Spinal cord (tissue), 10 donors: ENCODE data around the gene LANCL2. TPM values are rescaled to one million over a fixed set of nuclear protein-coding genes. Genes with fewer than 3 reads are reported as not detected.
A peak's percentile ranks its signal among the peaks of the same experiment; 100 is the strongest.

Experiments used
- DNase-seq, 6 donors: peaks; one replicate each; pipeline versions ENCODE4 v3.0.0 to v3.0.0-alpha.2; 2013 to 2015; ENCODE audit warnings: low spot score in 6 of 6, low read depth in 4 of 6
- H3K27ac ChIP-seq: one replicate; pipeline ENCODE4 v1.5.1; 2013; ENCODE audit warnings: low read depth, low read length, control low read depth
- H3K27me3 ChIP-seq: one replicate; pipeline ENCODE4 v1.6.1; 2013; ENCODE audit warnings: low read length; ENCODE audit not compliant: control insufficient read depth, insufficient read depth
- H3K36me3 ChIP-seq: one replicate; pipeline ENCODE4 v1.6.1; 2013; ENCODE audit warnings: low read length; ENCODE audit not compliant: control insufficient read depth, insufficient read depth
- H3K4me1 ChIP-seq: one replicate; pipeline ENCODE4 v1.6.1; 2013; ENCODE audit warnings: low read length; ENCODE audit not compliant: control insufficient read depth, insufficient read depth
- H3K4me3 ChIP-seq: one replicate; pipeline ENCODE4 v1.5.1; 2013; ENCODE audit warnings: low read depth, low read length, control low read depth
- H3K9me3 ChIP-seq: one replicate; pipeline ENCODE4 v1.6.1; 2013; ENCODE audit warnings: low read length; ENCODE audit not compliant: control insufficient read depth, insufficient read depth
- WGBS: methylation state at CpG from one replicate; pipeline ENCODE4 v1.1.5; 2013; ENCODE audit warnings: missing lambda C conversion rate; ENCODE audit not compliant: insufficient coverage; 5-methylcytosine and 5-hydroxymethylcytosine counted together
- polyA plus RNA-seq, 2 donors: library from polyadenylated mRNA; unstranded; fragments of 120-200 nt; gene quantifications; one replicate each; pipeline ENCODE4 v1.2.1, GENCODE V29; 2013; ENCODE audit not compliant: insufficient read length in 2 of 2
- total RNA-seq, 2 donors: library from RNA; depleted of rRNA in 1 of 2; stranded (reverse); fragments of 120-200 nt in 1 of 2; fragments of >200 nt in 1 of 2; gene quantifications; one replicate each; pipeline versions ENCODE4 v1.2.3 to v1.2.4, GENCODE V29; 2013 to 2014
- donor health status: healthy.

Gene LANCL2
- total and polyA plus RNA-seq, 4 donors: 33.4 to 67.1 (median 50.5) TPM

DNA sequence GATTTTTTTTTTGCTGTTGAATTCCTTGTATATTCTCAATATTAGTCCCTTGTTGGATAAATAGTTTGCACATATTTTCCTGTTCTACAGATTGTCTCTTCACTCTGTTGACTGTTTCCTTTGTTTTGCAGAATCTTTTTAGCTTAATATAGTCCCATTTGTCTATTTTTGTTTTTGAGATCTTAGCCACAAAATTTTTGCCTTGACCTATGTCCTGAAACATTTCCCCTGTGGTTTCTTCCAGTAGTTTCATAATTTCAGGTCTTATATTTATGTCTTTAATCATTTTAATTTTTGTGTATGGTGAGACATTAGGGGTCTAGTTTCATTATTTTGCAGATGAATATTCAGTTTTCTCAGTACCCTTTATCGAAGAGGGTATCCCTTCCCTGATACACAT is 92.7 kb downstream of the LANCL2 start:
- DNase-seq: no peak
- no peak overlapping the region for H3K27ac ChIP-seq
- H3K9me3 ChIP-seq: peaks cover 3% of the 10 kb centered on the region
- WGBS: no CpG with 5 or more reads among the region's 1 CpG
- H3K4me1 ChIP-seq: no peaks in the 10 kb centered on the region
- H3K36me3 ChIP-seq: no peaks in the 10 kb centered on the region
- H3K4me3 ChIP-seq: no peak overlapping the region
- no peaks in the 10 kb centered on the region for H3K27me3 ChIP-seq

DNA sequence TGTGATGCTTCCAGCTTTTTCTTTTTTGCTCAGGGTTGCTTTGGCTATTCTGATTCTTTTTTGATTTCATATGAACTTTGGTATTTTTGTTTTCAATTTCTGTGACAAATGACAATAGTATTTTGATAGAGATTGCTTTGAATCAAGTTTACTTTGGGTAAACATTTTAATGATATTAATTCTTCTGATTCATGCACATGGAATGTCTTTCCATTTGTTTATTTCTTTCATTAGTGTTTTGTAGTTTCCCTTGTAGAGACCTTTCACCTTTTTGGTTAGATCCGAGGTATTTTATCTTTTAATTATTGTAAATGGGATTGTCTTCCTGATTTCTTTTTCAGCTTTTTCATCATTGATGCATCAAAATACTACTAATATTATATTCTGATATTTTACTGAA is 93.2 kb downstream of the LANCL2 start:
- Histone ChIP-seq H3K27me3 (no peaks in the 10 kb centered on the region), H3K9me3 (peaks cover 3% of the 10 kb centered on the region), H3K4me1 (no peaks in the 10 kb centered on the region), H3K36me3 (peaks cover under 1% of the 10 kb centered on the region), H3K4me3 (no peak overlapping the region), H3K27ac (no peak overlapping the region)
- DNase-seq: no peak
- WGBS: no CpG with 5 or more reads among the region's 1 CpG

DNA sequence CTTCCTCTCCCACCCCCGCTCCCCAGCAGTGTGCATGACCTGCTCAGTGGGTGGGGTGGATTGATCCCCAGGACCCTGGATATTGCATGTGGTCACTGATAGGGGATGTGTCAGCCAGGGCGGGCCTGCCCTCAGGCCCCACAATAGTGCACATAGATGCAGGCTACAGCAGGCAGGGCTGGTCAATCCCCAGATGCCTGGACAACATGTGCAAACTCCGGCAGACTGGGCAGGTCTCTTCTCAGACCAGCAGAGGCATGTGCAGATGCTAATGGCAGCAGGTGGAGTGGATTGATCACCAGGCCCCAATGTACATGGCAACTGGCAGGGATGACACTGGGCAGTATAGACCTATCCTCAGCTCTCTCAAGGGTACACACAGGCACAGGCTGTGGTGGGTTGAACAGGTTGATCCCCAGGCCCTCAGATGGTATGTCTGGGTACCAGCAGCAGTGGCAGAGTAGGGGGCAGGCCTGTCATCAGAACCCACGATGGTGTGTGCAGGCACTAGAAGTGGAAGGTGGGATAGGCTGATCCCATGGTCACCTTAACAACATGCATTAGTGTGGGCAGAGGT is 98.6 kb downstream of the LANCL2 start:
- DNase-seq: no peak
- H3K4me1 ChIP-seq: peaks cover 4% of the 10 kb centered on the region
- WGBS: 96% methylated on average over 3 of the region's 4 CpGs
- H3K27me3 ChIP-seq: no peaks in the 10 kb centered on the region
- H3K4me3 ChIP-seq: no peak overlapping the region
- H3K36me3 ChIP-seq: peaks cover 20% of the 10 kb centered on the region
- H3K9me3 ChIP-seq: peaks cover 3% of the 10 kb centered on the region
- no peak overlapping the region for H3K27ac ChIP-seq

DNA sequence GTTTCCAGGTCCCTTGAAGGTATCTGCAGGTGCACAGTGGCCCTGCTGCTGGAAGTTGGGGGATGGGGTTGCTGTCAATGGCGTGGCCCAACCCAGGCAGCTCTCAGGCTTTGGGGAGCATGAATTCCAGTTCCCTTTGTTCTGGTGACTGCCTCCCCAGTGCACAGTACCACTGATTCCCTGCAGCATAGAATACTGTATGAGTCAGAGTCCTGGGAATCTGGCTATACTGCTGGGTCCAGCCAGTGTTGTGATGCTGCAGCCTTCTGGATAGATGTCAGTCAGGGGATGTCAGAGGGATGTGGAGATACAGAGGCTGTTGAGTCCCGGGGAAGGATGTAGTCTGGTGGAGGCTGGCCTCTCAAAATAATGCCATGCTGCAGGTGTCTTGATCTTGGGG is 99.3 kb downstream of the LANCL2 start:
- H3K27me3 ChIP-seq: no peaks in the 10 kb centered on the region
- no peak overlapping the region for H3K27ac ChIP-seq
- H3K9me3 ChIP-seq: no peaks in the 10 kb centered on the region
- no peak for DNase-seq
- peaks cover 20% of the 10 kb centered on the region for H3K36me3 ChIP-seq
- H3K4me1 ChIP-seq: peaks cover 6% of the 10 kb centered on the region
- WGBS: 89% methylated on average over 2 of the region's 2 CpGs
- no peak overlapping the region for H3K4me3 ChIP-seq

DNA sequence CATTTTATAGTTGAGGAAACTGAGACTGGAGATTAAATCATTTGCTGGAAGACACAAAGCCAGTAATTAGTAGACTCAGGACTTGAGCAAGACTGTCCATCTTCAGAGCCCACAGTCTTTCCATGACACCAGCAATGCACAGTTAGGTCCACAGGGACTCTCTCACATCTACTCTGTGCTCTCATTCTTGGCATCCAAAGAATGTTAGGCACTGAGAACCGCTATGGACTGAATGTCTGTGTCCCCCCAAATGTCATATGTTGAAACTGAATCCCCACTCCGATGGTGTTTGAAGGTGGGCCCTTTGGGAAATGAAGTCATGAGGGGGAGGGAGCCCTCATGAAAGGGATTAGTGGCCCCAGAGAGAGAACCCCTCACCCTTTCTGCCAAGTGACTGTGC is 100.6 kb downstream of the LANCL2 start:
- no peak for DNase-seq
- no CpG with 5 or more reads among the region's 2 CpGs for WGBS
- Histone ChIP-seq H3K36me3 (peaks cover 20% of the 10 kb centered on the region), H3K27ac (no peak overlapping the region), H3K4me1 (peaks cover 12% of the 10 kb centered on the region), H3K4me3 (no peak overlapping the region), H3K9me3 (no peaks in the 10 kb centered on the region), H3K27me3 (no peaks in the 10 kb centered on the region)

DNA sequence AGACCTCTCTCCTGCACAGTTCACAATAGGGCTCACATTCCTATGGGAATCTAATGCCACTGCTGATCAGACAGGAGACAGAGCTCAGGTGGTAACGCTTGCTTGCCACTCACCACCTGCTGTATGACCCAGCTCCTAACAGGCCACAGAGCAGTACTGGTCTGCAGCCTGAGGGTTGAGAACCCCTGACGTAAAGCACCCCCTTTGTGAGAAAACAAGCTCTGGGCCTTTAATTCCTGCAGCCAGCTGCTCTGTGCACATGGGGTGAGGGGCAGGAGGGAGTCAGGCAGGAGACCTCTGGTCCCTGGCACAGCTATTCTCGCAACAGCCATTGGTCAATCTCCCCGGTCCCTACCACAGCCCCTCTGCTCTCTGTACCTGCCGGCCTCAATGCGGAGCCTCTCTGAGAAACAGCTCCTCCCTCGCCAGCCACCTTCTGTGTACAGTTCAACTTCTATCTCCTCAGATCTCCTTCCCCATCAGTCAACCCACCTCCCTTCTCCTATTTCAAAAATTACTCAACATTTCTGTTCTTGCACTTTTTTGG is 102.0 kb downstream of the LANCL2 start:
- no peaks in the 10 kb centered on the region for H3K27me3 ChIP-seq
- no peaks in the 10 kb centered on the region for H3K9me3 ChIP-seq
- H3K4me1 ChIP-seq: peaks cover 12% of the 10 kb centered on the region
- no peak for DNase-seq
- 98% methylated on average over 6 of the region's 7 CpGs for WGBS
- no peak overlapping the region for H3K4me3 ChIP-seq
- H3K36me3 ChIP-seq: peaks cover 20% of the 10 kb centered on the region
- H3K27ac ChIP-seq: no peak overlapping the region

DNA sequence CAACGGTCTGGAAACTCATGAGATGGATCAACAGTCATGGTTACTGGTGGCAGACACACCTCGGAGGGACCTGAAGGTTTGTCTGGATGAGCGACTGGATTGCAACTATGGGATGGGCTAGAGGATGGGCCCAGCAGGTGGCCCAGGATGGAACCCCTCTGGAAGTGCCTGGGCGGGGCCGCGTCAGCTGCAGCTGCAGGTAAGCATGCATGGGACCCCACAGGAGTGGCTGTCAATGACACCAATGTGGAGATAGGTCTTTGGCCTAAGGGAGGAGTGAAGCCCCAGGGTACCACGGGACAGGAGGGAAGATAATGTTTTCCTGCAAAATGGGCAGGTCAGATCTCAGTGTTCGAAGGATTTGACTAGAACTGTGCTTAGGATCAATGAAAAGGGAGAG is 103.4 kb downstream of the LANCL2 start:
- Histone ChIP-seq H3K36me3 (peaks cover 27% of the 10 kb centered on the region), H3K4me1 (peaks cover 12% of the 10 kb centered on the region), H3K27me3 (no peaks in the 10 kb centered on the region), H3K27ac (no peak overlapping the region), H3K4me3 (no peak overlapping the region), H3K9me3 (no peaks in the 10 kb centered on the region)
- DNase-seq: no peak
- WGBS: over 99% methylated on average over 6 of the region's 8 CpGs

DNA sequence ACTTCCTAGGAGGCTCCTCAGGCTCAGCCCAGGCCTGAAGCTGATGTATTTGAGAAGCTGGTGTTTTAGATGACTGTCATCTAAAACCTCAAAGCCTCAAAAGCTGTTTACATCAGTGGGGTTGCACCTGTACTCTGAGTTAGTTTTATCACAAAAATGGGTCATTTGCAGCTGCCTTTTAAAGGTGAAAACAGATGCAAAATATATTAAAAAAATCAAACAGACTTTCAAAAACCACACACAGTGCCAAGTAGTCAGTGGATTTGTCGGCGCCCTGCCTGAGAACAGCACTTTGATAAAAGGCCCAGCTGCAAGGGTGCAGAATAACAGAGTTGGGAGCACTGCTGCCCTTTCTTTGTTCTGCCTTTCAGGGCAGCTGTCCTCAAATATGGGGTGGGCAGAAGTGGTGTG is 104.1 kb downstream of the LANCL2 start:
- H3K9me3 ChIP-seq: no peaks in the 10 kb centered on the region
- H3K27ac ChIP-seq: peak overlapping the region; percentile 19
- H3K4me1 ChIP-seq: peaks cover 12% of the 10 kb centered on the region
- H3K27me3 ChIP-seq: no peaks in the 10 kb centered on the region
- peaks cover 20% of the 10 kb centered on the region for H3K36me3 ChIP-seq
- no CpG with 5 or more reads among the region's 2 CpGs for WGBS
- DNase-seq: peak in 2 of 6 donors; percentile 47 to 67
- H3K4me3 ChIP-seq: no peak overlapping the region

DNA sequence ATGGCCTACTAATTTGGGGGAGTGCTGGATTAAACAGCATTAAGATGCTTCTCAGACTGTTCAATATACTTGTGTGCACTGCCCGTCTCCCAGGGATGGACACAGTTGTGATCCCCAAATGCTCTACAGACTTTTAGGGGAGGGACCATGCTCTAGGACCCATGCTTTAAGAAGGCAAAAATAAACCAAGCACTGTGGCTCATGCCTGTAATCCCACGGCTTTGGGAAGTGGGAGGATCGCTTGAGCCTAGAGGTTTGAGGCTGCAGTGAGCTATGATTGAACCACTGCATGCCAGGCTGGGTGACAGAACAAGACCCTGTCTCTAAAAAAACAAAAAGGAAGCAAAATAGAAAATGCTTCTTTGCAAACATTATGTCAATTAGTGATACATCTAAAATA is 104.6 kb downstream of the LANCL2 start:
- no peaks in the 10 kb centered on the region for H3K27me3 ChIP-seq
- no peaks in the 10 kb centered on the region for H3K9me3 ChIP-seq
- peaks cover 12% of the 10 kb centered on the region for H3K4me1 ChIP-seq
- H3K4me3 ChIP-seq: no peak overlapping the region
- DNase-seq: no peak
- 38% methylated on average over 1 of the region's 3 CpGs for WGBS
- H3K36me3 ChIP-seq: peaks cover 20% of the 10 kb centered on the region
- no peak overlapping the region for H3K27ac ChIP-seq

DNA sequence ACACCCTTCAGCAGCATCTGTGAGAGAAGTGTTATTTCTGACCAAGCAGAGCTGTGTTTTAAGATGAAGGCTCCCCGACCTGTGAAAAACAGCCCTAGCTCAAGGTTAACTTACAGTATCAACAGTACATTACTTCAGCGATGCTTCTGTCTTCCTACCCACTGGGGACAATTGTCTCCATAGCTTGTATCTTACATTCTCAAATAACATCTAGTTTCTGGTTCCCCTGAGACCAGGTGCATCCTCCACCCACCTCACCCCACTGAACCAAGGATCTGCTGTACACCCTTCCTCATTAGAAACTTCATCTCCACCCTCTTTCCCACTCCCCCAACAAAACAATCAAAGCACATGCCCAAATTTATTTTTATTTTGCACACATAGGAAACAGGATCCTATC is 105.1 kb downstream of the LANCL2 start:
- H3K27ac ChIP-seq: no peak overlapping the region
- peaks cover 12% of the 10 kb centered on the region for H3K4me1 ChIP-seq
- H3K4me3 ChIP-seq: no peak overlapping the region
- no peaks in the 10 kb centered on the region for H3K27me3 ChIP-seq
- no peak for DNase-seq
- H3K9me3 ChIP-seq: no peaks in the 10 kb centered on the region
- H3K36me3 ChIP-seq: peaks cover 23% of the 10 kb centered on the region
- WGBS: 100% methylated on average over 1 of the region's 2 CpGs
